Measurements from ENCODE around the gene TEN1. TPM values are rescaled to one million over a fixed set of nuclear protein-coding genes. Genes with fewer than 3 reads are reported as not detected.
"Not testable (repeated sequence)": the region's sequence is repeated elsewhere in the genome, so short reads cannot be mapped to it uniquely, and the experiment has no call there.

The TEN1 gene
- total RNA-seq, 2 donors from 2014 or later: 13.4 to 20.5 TPM

DNA sequence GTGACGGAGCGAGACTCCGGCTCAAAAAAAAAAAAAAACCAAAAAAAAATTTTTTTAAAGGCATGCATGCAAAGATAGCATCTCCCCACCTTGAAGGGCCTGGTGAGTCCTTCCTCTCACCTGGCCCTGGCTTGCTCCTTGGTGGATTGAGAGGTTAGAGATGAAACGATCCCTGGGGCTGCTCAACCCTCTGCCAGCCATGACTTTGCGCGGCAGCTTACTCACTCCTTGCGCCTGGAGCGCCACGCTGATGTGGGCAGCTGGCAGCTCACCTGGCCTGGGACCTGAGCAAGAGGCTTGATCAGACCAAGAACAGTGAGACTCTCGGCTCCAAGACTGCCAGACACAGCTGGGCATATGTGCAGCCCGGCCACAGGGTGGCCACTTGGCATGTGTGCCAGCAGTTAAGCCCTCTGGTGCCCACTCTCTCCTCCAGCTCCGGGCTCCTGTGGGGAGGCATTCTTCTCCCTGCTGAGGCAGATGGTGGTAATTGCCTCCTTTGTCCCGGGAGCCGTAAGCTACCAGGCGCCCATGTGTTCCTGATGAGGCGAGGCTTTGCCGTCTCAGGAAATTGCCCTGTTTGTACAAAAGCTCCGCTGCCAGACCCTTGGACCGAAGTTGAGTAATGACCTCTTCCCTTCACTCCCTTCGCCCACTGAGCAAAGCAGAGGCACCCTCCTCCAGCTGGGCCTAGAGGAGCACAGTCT is 53.2 kb downstream of the TEN1 start:
- no peaks in the 10 kb centered on the region for H3K9me3 Mint-ChIP-seq
- ATAC-seq (no peak), DNase-seq (ENCODE audit: low spot score in 2 of 2) (no peak)
- no peaks in the 10 kb centered on the region for H3K36me3 Mint-ChIP-seq
- H3K27ac Mint-ChIP-seq: no peak overlapping the region

DNA sequence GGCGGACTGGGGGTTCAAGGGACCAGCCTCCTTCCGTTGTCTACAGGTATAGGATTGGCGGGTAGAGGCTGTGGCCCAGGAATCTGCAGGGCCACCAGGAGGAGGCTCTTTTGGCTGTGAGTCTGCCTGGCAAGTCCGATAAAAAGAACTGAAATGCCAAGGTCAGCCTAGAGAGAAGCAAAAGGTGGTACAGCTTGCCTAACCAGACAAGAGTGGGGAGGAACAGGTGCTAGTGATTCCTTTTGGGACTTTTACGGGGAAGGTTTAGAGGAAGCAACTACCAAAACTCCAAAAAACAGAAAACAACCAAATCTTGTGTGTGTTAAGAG is 53.7 kb downstream of the TEN1 start:
- no peak for ATAC-seq

DNA sequence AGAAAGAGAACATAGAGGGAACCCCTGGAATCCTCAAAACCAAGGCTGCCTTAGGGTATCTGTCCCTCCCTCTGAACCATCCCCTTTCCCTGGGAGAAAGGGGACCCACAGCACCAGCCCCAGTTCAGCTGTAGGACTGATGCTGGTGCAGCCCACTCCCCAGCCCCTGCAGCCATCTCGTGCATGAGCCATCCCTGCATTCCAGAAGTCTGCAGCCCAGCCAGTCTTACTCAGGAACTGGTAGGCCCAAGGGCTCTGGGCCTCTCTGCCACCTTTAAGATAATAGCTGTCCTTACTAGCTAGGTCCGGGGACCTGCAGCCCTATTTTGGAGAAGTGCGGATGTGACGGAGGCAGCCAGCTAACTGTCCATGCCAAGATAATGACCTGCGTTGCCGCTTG is 54.1 kb downstream of the TEN1 start:
- H3K9me3 Mint-ChIP-seq: no peaks in the 10 kb centered on the region
- ATAC-seq (no peak), DNase-seq (ENCODE audit: low spot score in 2 of 2) (no peak)
- no peak overlapping the region for H3K27ac Mint-ChIP-seq
- H3K36me3 Mint-ChIP-seq: no peaks in the 10 kb centered on the region

More for the DNA sequence above, 53.7 kb downstream of the TEN1 start:
- H3K9me3 Mint-ChIP-seq: no peaks in the 10 kb centered on the region
- H3K36me3 Mint-ChIP-seq: no peaks in the 10 kb centered on the region
- no peak overlapping the region for H3K27ac Mint-ChIP-seq
- DNase-seq (ENCODE audit: low spot score in 2 of 2): no peak

DNA sequence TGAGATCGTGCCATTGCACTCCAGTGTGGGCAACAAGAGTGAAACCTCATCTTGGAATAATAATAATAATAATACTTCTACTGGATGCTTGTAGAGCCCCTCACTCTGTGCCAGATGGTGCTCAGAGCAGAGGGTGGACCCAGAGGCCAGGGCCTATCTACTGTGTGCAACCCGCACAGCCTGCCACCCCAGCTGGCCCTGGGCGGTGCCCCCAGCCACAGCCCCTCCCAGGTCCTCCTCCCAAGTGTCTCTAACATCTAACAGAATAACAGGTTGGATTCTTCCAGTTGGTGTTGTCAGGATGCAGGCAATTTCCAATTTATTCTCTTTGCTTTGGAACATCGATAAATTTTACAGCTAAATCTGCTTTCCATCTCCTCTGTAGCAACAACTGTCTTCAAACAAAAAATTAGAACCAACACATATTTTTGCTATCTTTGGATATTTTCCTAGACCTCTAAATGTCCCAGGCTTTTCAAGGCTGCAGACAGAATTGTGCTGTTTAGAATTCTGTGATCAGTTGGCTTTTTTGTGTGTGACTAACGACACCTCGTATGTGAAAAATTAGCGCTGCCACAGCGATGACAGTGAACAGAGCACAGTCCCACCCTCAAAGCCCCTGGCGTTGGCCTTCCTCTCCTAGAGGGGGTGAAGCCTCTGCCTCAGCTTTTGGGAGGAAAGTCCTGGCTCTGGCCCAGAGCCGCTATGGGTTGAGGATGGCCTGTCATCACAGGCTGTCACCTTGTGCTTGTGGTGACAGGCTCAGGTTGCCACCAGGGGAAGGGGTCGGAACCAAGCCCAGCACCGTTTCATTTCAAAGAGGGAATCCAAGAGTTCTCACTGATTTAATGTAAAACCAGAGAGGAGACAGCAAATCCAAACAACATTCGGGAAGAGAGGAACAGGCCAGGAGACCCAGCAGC is 55.6 kb downstream of the TEN1 start:
- ATAC-seq: no peak
- no peak for DNase-seq (ENCODE audit: low spot score in 2 of 2)
- Mint-ChIP-seq H3K36me3 (peaks cover 4 to 9% of the 10 kb centered on the region in 2 donors), H3K9me3 (no peaks in the 10 kb centered on the region), H3K27ac (peak overlapping the region; percentile 33 to 93)

DNA sequence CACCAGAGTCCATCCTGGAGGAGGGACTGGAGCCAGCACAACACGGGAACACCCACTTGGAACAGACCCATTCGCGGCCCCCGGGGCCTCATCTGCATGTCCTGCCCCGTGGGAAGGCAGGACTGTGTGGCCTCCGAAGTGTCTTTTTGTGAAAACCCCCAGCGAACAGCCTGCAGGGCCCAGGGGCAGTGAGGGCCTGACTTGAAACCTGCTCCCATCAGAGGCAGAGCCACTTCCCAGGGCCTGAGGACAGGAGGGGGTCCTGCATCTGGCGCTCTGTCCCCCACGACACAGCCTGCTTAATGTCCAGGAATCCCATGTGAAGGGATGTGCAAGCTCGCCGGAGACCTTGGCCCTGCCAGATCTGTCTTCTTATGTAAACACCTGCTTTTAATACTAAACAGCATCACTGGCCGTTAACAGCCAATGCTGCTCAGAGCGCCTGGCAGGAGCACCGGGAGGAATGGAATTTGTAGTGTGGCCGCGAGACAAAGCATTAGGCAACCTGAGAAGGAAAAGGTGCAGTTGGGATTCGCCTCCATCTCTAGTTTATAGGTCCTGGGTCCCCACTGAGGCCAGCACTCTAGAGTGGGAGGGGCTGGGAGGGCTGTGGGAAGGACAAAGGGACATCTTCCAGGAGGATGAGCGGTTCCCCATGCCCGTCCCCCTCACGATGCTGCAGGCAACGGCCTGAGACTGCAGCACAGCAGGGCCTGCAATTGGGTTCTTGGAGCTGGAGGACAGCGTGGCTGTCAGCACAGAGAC is 57.6 kb downstream of the TEN1 start:
- no peak for ATAC-seq
- peak overlapping the region in 1 of 2 donors; percentile 42 for H3K27ac Mint-ChIP-seq
- no peak for DNase-seq (ENCODE audit: low spot score in 2 of 2)
- no peaks in the 10 kb centered on the region for H3K9me3 Mint-ChIP-seq
- H3K36me3 Mint-ChIP-seq: peaks cover 4 to 9% of the 10 kb centered on the region in 2 donors

DNA sequence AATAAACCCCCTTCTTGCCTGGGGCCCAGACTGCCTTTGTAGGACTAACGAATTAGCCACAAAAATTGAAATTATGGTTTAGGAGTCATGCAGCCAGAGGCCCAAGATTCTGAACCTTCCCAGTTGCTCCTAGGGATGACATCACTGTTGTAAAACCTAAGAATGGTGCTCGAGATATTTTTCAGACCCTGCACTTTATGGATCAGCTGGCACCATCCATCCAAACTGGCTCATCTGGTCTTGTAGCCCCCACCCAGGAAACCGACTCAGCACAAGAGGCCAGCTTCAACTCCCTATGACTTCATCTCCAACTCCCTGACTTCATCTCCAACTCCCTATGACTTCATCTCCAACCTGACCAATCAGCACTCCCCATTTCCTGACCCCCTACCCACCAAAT is 59.0 kb downstream of the TEN1 start:
- ATAC-seq: no peak
- peaks cover 4 to 9% of the 10 kb centered on the region in 2 donors for H3K36me3 Mint-ChIP-seq
- peak overlapping the region; percentile 46 to 85 for H3K27ac Mint-ChIP-seq
- DNase-seq (ENCODE audit: low spot score in 2 of 2): no peak
- no peaks in the 10 kb centered on the region for H3K9me3 Mint-ChIP-seq

DNA sequence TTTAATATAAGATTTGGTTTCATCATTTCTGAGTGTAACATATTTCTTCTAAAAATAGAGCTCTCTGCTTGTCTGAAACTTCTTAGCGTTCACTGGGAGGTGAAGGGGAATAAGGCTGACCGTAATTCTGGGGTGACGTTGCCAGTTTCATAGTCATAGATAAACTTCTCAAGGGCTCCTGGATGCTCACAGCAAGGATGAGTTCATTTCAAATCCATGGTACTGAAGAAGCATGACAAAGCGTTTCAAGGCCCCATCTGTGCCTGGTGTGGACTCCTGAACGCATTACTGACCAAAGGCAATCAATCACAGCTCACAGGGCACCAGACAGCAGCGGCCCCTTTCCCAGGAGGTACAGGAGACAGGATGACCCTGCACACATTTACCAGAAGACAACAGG is 60.1 kb downstream of the TEN1 start:
- DNase-seq (ENCODE audit: low spot score in 2 of 2) (no peak), ATAC-seq (no peak)
- no peaks in the 10 kb centered on the region for H3K9me3 Mint-ChIP-seq
- H3K36me3 Mint-ChIP-seq: peaks cover 12 to 17% of the 10 kb centered on the region in 2 donors
- peak overlapping the region; percentile 46 to 55 for H3K27ac Mint-ChIP-seq

DNA sequence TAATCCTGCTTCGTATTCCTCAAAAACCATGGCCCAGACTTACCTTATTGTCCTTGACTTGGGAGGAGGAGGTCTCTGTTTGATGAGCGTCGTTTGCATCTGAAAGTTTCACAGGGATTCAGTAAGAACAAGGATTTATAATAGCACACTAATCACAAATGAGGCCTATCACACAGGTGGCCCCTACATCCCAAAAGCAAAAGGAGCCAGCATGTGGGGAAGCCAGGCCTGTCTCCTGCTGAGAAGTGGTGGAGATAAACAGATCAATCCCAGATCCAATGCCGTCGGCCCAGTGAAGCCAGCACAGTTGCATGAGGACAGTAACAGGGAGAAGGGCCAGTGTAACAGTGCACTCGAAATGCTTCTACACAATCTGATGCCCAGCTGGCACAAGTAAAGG is 61.3 kb downstream of the TEN1 start:
- Mint-ChIP-seq H3K36me3 (peaks cover 17 to 28% of the 10 kb centered on the region in 2 donors), H3K27ac (no peak overlapping the region), H3K9me3 (no peaks in the 10 kb centered on the region)
- ATAC-seq (no peak), DNase-seq (ENCODE audit: low spot score in 2 of 2) (no peak)

DNA sequence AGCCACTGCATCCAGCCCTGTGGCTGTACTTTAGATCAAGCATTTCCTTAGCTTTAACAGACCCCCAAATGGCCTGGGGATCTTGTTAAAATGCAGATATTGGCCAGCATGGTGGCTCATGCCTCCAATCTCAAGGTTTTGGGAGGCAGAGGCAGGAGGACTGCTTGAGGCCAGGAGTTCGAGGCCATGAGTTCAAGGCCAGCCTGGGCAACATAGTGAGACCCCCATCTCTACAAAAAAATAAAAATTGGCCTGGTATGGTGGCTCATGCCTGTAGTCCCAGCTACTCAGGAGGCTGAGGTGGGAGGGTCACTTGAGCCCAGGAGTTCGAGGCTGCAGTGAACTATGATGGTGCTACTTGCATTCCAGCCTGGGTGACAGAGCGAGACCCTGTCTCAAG is 63.8 kb downstream of the TEN1 start:
- DNase-seq (ENCODE audit: low spot score in 2 of 2): not testable (repeated sequence)
- H3K27ac Mint-ChIP-seq: peak overlapping the region; percentile 60 to 78

DNA sequence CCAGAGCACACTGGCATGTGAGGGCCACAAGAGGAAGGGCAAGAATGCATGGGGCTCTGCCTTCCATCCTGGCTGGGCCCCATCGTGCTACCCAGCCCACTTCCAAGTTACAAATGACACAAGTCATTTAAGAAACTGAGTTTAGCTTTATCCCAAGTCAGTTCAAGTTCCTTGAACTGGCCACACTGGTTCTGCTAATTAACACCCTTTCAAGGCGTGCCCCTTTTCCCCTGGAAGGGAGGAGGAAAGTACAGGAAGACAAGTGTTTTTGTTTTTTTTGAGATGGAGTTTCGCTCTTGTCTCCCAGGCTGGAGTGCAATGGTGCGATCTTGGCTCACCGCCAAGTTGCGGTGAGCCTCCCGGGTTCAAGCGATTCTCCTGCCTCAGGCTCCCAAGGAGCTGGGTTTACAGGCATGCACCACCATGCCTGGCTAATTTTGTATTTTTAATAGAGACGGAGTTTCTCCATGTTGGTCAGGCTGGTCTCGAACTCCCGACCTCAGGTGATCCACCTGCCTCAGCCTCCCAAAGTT is 65.5 kb downstream of the TEN1 start:
- Mint-ChIP-seq H3K36me3 (peaks cover 28 to 43% of the 10 kb centered on the region in 2 donors), H3K27ac (peak overlapping the region; percentile 78 to 79)
- DNase-seq (ENCODE audit: low spot score in 2 of 2); H3K9me3 Mint-ChIP-seq; ATAC-seq: not testable (repeated sequence)

More for the DNA sequence above, 63.8 kb downstream of the TEN1 start:
- not testable (repeated sequence) for ATAC-seq, H3K9me3 Mint-ChIP-seq
- H3K36me3 Mint-ChIP-seq: peaks cover 18 to 35% of the 10 kb centered on the region in 2 donors

DNA sequence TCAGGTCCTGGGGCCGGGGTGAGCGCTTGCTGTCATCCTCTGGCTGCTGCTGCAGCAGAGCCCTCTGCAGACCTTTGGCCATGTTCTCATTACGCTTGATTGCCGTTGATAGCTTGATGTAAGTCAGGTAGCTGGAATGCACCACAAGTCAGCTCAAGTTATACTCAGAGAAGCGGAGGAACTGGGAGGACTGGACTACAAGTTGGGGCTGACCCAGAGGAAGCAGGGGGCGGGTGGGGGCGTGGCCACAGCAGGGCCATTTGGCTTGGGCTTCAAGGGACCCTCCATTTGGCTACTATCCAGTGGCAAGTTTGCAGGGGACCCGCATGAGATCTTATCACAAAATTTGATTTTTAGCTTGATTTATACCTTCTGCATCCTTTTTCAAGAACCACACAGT is 67.0 kb downstream of the TEN1 start:
- DNase-seq (ENCODE audit: low spot score in 2 of 2): no peak
- Mint-ChIP-seq H3K36me3 (peaks cover 28 to 46% of the 10 kb centered on the region in 2 donors), H3K9me3 (no peaks in the 10 kb centered on the region), H3K27ac (no peak overlapping the region)
- ATAC-seq: no peak

DNA sequence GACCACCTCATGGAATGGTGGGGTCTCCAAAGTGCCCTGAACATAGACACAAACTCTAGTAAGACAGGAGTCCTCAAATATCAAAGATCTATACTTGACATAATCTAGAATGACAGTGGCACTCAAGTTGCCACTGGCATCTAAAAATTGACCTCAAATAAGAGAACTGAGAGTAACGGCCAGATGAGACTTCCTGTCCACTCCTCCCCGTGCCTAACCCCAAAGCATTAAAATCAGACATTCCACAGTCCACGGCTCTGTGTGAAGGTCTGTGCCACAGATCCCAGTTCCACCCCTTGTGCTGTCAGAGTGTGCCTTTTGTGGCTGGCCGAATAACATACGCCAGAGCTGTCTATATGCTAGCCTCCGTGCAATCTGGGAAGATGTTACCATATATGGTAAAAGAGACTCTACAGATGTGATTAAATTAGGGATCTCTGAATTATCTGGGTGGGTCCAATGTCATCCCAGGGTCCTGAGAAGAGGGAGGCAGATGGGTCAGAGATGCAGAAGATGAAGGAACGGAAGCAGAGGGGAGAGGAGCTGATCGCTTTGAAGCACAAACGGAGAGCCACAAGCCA is 69.1 kb downstream of the TEN1 start:
- no peak for ATAC-seq
- no peak for DNase-seq (ENCODE audit: low spot score in 2 of 2)

DNA sequence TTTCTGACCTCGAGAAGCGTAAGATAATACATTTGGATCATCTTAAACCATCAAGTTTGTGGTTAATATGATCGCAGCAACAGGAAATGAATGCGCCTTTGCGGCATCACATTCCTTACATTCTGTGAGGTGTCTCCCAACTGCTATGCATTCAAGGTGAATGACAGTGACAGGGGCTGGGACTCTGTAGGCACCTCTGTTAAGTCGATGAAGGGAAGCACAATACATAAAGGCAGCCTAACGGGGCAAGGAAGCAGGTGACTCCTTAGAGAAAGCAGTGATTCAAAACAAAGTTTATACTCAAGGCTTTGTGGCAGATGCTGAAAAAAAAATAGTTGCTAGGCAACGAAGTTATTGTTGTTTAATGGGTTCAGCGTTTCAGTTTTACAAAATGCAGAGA is 69.7 kb downstream of the TEN1 start:
- H3K9me3 Mint-ChIP-seq: no peaks in the 10 kb centered on the region
- DNase-seq (ENCODE audit: low spot score in 2 of 2) (no peak), ATAC-seq (peak in 1 of 2 donors; percentile 71)
- H3K36me3 Mint-ChIP-seq: peaks cover 29 to 48% of the 10 kb centered on the region in 2 donors
- H3K27ac Mint-ChIP-seq: peak overlapping the region; percentile 65 to 94

More for the DNA sequence above, 69.1 kb downstream of the TEN1 start:
- peak overlapping the region; percentile 17 to 83 for H3K27ac Mint-ChIP-seq
- no peaks in the 10 kb centered on the region for H3K9me3 Mint-ChIP-seq
- peaks cover 28 to 46% of the 10 kb centered on the region in 2 donors for H3K36me3 Mint-ChIP-seq

DNA sequence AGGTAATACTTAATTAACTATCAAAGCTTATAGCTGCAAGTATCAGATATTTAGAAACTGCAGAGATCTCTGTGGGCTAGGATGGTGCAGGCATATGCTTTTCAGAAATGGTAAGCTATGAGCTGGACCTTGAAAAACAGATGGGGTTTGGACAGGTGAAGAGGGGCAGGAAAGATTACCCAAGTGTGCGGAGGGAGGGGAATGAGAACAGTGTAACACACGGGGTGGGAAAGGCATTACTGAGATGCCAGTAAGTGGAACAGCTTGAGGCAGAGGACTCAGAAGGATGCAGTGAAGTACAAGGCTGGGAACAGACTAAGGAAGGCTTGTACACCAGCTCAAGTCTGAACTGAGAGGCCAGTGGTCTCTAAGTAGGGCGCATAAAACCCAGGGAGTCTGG is 70.2 kb downstream of the TEN1 start:
- ATAC-seq (no peak), DNase-seq (ENCODE audit: low spot score in 2 of 2) (no peak)
- peak overlapping the region; percentile 65 to 94 for H3K27ac Mint-ChIP-seq
- no peaks in the 10 kb centered on the region for H3K9me3 Mint-ChIP-seq
- H3K36me3 Mint-ChIP-seq: peaks cover 23 to 48% of the 10 kb centered on the region in 2 donors

DNA sequence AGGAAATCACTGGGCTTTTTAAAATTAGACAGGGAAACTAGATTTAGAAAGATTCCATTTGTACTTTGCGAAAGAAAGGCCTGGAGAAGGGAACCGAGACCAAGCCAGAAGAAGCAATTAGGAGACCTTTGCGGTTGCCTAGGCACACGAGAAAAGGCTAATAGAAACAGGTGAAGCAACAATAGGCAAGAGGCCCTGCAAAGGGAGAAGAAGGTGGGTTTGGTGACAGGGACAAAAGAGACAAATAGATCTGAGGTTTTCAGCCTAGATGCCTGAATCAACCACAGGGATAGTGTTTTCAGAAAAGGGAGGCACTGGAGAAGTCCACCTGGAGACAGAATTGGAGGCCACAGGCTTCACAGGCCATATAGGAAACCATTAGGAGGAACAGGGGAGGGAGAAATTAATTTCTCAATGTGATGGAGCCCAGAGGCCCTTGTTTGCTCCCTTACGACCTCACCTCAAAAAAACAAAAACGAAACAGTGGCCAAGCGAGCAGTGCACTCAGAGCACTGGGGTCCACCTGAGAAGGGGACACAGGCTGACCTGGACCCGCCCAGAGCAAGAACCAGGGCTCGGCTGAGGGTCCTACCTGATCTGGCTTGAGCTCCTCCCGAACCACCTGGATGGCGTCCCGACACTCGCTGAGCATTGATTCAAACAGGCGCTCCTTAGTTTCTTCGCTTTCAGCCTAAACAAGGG is 70.9 kb downstream of the TEN1 start:
- ATAC-seq (no peak), DNase-seq (ENCODE audit: low spot score in 2 of 2) (no peak)
- H3K36me3 Mint-ChIP-seq: peaks cover 19 to 42% of the 10 kb centered on the region in 2 donors
- H3K27ac Mint-ChIP-seq: peak overlapping the region; percentile 11 to 65
- H3K9me3 Mint-ChIP-seq: no peaks in the 10 kb centered on the region
